ENCODE measurements around the gene EYS.

EYS gene

DNA sequence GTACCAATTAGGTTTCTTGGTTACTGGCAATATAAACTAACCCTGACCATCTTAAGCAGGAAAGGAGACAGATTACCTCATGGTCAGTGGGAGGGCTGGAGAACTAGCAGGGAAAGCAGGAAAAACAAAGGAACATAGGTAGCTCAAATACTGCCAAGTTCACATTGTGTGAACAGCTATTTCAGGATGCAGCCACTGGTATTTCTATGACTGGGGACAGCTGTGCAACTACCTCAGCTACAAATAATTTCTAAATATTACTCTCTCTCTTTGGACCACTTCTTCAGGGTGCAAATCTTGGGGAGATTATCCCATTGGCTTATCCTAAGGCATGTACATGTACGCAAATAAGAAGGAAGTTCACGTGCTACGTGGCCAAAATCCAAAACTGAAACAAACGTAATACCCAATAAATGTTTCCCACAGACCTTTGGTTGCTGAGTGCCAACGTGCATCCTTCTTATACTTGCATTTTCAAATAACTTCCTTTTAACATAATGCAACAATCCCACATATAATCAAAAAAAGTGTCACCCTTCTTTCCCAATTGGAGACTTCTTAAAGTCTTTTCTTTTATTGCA lies 1890.5 kb downstream of the EYS start:
- TF ChIP-seq, protein P1, sequence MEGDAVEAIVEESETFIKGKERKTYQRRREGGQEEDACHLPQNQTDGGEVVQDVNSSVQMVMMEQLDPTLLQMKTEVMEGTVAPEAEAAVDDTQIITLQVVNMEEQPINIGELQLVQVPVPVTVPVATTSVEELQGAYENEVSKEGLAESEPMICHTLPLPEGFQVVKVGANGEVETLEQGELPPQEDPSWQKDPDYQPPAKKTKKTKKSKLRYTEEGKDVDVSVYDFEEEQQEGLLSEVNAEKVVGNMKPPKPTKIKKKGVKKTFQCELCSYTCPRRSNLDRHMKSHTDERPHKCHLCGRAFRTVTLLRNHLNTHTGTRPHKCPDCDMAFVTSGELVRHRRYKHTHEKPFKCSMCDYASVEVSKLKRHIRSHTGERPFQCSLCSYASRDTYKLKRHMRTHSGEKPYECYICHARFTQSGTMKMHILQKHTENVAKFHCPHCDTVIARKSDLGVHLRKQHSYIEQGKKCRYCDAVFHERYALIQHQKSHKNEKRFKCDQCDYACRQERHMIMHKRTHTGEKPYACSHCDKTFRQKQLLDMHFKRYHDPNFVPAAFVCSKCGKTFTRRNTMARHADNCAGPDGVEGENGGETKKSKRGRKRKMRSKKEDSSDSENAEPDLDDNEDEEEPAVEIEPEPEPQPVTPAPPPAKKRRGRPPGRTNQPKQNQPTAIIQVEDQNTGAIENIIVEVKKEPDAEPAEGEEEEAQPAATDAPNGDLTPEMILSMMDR (IDR thresholded peaks at IDR 0.05; ENCODE audit: extremely low read depth, missing control alignments), result no peak

DNA sequence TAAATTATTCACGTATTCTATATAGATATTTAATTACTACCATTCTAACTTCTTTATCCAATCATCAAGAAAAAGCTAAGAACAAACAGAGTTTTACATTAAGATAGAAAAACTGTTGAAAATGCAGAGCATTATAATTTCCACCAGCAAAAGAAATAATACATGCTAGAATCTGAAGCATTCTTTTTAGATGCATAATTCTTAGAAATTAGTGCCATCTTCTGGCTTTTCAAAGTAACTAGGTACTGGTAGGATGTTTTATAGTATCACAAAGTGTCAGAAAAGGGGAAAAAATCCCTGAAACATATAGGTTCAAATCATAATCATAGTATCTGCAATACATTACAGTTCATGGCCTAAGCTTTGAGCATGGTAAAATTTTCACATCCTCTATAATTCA lies 1892.6 kb downstream of the EYS start:
- DNase-seq (ENCODE audit: low spot score), result no peak
- TF ChIP-seq, protein P1 (IDR thresholded peaks at IDR 0.05; ENCODE audit: extremely low read depth, missing control alignments), result no peak

More for the DNA sequence above, 1890.5 kb downstream of the EYS start:
- no peak for DNase-seq (ENCODE audit: low spot score)

DNA sequence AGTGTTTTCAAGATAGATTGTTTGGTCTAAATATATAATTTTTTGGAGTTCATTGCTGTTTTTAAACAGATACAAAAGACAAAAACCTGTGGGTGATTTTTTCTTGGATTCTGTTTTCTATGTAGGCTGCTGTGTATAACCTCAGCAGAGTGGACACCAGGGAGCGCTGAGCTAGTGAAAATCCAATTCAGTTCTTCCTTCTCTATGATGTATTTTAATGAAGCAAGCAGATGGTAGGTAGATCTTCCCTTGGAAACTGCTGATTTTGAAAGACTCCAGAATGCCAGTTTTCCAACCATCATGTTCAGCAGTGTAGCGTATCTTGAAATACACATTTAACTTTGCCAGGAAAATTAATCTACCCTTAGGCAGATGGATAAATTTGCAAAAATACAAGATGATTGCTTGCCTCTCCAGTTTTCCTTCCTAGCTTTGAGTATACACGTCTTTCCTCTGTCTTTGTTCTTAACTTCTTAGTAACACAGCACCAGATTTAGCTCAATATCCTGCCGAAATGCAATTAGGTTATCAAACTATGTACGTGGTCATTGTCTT lies 1893.4 kb downstream of the EYS start:
- TF ChIP-seq, protein P1 (IDR thresholded peaks at IDR 0.05; ENCODE audit: extremely low read depth, missing control alignments), result no peak
- DNase-seq (ENCODE audit: low spot score), result no peak

DNA sequence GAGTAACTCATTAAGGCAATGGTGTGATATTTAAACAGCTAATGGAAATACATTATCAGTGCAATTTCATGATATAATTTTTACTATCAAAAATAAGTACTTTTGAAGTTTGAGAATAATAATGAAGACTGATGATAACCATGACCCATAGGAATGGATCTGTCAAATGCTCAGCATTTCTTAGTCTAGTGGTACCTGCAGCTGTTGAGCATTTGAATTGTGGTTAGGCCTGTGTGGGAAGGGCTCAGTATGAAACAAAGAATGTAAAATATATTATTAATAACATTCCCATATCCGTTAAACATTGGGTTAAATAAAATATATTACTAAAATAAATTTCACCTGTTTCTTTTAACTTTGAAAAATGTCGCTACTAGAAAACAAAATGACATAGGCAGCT lies 1898.5 kb downstream of the EYS start:
- TF ChIP-seq, protein P1 (IDR thresholded peaks at IDR 0.05; ENCODE audit: extremely low read depth, missing control alignments), result no peak
- no peak for DNase-seq (ENCODE audit: low spot score)

DNA sequence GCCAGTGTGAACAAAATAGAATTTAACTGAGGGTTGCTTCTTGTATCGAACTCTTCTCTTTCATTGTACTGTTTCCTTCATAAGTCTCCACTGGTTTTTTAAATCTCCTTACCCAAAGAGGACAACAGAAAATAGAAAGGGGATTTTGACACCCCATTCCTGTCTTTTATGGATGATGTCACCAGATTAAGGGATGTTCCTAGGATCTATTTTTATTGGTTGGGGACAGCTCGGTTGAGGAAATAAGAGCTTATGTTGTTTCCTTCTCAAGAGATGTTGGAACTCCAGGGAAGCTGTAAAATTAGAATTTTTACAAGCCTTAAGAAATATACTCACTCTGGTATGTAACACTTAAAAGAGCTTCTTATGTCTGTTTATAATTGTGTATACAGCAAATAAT lies 1900.0 kb downstream of the EYS start:
- TF ChIP-seq, protein P1 (IDR thresholded peaks at IDR 0.05; ENCODE audit: extremely low read depth, missing control alignments), result no peak
- no peak for DNase-seq (ENCODE audit: low spot score)

DNA sequence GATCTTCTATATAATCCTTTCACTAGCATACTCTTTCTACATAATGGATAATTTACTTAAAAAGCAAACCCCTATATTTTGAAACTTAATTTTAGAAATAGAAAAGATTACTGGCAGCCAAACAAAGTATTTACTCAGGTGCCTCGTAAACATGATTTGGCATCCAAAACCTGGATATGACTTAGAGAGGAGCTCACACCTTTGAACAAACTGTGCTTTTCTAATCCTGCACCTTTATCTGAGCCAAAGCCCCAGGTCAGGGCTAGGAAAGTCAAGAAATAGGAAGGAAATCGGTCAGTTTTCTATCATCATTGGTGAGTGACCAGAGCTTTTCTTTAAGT lies 1900.5 kb downstream of the EYS start:
- TF ChIP-seq, protein P1 (IDR thresholded peaks at IDR 0.05; ENCODE audit: extremely low read depth, missing control alignments), result no peak
- no peak for DNase-seq (ENCODE audit: low spot score)

DNA sequence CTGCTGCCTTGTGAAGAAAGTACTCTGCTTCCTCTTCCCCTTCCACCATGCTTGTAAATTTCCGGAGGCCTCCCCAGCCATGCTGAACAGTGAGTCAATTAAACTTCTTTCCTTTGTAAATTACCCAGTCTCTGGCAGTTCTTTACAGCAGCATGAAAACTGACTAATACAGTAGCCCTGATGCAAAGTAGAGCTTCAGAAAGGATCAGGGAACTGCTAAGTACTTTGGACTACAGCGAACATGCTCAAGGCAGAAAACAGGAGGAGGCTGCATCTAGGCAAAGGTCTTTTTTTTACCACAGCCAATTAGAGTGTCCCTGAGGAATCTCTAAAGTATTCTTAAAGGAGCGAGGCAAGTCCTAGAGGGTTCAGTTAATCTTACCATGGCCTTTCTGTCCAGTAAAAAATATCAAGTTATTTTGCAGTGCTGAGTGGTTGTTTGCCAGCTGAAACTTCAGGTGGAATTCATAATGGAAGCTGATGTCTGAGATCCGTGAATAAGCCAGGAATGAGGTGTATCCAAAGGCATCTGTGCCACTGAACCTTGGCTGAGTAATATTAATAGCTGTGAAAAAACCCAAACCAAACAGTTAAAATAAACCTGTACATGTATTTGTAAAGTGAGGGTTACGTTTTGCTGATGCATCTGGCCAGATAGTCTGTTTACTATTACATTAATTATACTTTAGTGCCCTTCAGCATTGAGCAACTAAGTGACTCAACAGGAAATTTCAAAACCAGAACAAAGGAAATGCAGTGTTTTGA lies 1901.0 kb downstream of the EYS start:
- TF ChIP-seq, protein P1 (IDR thresholded peaks at IDR 0.05; ENCODE audit: extremely low read depth, missing control alignments), result no peak
- DNase-seq (ENCODE audit: low spot score), result no peak

Measured in GM20000 (cell line).